LoVo (cell line): Measurements from ENCODE around the gene ANK2.

ENCODE experiments used
- DNase-seq: peaks from one replicate; pipeline ENCODE4 v3.0.0-alpha.2; 2016; ENCODE audit warnings: low spot score

ANK2 gene

DNA sequence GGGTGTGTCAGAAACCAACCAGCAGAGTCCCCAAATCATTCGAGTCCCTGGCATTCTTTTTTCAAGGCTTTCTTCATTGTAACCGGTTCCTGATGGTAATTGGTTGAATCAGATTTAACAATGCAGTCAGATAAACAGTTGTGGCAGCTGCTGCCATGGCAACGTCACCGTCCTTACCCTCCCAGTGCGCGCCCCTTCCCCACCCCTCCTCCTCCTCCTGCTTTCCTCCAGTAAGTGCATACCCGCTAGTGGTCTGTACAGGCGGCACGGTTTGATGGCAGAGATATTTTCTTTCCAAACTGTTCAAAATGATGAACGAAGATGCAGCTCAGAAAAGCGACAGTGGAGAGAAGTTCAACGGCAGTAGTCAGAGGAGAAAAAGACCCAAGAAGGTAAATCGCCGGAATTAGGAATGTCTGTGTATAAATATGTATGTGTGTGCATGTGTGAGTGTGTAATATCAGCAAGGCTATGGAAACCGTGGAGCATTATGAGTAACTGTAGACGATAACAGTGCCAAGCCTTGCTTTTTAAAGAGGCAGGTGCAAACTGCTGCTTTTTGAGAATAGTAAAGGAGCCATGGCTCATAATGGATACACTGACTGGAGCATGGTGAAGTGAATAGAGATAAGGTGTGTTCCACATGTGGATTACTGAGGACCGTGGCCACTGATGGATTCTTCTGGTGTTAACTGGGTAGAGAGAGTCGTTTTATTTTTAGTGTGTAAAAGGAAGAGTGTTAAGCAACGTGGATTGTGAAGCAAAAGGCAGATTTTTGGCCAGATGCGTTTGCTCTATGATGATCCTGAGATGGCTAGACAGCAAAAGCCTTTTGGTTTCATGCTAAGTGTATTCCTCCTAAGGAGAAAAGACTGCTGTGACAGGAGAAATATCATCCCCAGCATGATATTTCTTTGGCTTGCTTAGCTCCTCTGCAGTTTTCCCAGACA is at the start of gene ANK2:
TSS of gene ANK2 (plus strand) at position 233 of the 950 bp plus-strand sequence. CDS start at position 309, 76 bp downstream.
- no peak for DNase-seq

DNA sequence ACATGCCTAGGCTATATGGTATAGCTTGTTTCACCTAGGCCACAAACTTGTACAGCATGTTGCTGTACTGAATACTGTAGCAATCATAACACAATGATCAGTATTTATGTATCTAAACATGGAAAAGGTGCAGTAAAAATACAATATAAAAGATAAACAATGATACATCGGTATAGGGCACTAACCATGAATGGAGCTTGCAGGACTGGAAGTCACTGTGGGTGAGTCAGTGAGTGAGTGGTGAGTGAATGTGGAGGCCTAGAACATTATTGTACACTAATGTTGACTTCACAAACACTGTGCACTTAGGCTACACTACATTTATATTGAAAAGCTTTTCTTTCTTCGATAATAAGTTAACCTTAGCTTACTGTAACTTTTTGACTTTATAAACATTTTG is 45.6 kb upstream of the ANK2 start:
- DNase-seq = no peak

DNA sequence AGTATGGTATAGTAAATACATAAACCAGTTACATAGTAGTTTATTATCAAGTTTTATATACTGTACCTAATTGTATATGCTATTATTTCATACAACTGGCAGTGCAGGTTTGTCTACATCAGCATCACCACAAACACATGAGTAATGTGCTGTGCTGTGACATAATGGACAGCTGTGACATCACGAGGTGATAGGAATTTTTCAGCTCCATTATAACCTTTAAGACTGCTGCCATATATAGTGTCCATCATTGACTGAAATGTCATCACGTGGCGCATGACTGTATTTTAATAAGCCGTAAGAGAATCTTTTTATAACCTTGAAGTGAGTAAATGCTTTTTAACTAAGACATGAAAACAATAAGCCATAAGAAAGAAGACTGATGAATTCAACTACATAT is 44.8 kb upstream of the ANK2 start:
- DNase-seq = no peak

DNA sequence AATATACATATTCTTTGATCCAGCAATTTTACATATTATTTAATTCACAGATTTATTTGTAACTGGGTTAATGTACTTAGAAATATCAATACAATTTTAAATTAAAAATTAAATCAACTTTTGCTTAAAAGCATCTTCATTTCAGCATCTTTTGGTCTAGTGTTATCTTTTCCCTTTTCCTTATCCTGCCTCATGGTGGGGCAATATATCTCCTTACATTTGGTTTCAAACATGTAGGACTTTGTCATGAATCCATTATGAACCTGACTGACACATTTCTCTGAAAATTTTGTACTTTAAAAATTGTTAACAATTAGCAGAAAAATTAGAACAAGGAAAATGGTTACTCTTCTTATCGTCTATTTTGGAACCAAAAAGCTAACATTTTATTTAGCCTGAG is 42.8 kb upstream of the ANK2 start:
- DNase-seq = no peak

DNA sequence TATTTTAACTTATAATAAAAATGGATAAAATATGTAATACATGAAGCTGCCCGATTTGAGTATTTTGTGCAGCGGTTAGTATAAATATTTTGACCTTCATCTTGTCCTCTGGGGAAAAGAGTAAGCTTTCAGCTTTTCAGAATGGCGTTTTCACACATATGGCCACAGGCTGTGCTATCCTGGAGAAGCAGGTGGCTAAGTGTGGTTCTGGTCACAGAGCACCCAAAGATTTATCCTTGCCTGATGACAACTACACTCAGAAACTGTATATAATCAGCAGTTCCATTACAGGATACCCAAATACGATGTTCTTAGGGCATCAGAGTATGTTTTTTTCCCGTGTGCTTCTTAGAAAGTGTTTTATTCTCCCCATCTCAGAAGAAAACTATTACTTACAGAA is 42.3 kb upstream of the ANK2 start:
- no peak for DNase-seq

DNA sequence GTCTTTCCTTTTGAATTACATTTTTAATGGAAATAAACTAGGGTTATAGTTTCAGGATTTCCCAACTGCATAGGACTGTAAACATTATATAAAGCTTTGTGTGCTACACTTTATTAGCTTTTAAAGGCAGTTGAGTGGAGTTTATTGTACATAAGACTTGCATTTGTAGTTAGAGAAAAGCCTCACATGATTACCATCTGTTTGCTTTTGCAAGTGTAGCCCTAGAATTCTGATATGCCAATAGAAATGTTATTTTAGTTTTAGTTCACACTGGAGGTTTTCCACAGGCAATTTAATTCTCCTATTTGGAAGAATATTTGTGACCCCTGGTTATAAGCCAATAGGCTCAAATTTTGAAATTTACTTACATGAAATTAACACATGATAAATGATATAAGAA is 41.3 kb upstream of the ANK2 start:
- DNase-seq = no peak

DNA sequence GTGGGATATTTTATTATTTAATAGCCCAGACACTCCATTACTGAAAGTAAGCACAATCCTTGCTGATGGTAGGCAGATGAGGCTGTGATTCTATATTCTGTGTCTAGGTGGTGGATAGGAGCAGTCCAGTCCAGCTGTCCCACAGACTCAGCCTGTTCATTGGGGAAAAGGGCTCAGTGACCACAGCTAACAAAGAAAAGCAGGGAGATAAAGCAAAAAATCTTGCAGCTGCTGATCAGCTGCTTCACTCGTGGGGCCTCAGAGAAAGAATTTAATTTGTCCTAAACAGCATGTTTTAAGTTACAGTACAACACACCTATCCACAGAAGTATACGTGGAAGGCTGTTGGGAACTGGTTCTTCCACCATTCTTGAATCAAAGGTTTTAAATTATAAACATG is 40.7 kb upstream of the ANK2 start:
- DNase-seq = no peak

DNA sequence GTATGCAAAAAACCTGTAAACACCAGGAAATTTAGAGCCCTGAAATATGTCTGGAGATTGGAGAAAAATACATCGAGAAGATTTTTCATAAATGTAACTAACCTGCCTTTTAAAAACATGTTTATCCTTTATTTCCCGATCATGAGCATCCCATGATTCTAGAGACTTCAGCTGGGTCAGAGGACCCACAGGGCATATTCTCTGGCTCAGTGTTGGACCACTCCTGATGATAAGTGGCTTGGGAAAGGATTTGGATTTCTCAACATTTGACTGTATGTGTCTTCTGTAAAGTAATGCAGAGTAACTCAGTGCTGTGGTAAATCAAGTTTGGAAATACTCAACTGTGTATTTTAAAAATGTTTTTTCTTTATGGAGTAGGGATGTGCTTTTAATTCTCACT is 40.0 kb upstream of the ANK2 start:
- no peak for DNase-seq

DNA sequence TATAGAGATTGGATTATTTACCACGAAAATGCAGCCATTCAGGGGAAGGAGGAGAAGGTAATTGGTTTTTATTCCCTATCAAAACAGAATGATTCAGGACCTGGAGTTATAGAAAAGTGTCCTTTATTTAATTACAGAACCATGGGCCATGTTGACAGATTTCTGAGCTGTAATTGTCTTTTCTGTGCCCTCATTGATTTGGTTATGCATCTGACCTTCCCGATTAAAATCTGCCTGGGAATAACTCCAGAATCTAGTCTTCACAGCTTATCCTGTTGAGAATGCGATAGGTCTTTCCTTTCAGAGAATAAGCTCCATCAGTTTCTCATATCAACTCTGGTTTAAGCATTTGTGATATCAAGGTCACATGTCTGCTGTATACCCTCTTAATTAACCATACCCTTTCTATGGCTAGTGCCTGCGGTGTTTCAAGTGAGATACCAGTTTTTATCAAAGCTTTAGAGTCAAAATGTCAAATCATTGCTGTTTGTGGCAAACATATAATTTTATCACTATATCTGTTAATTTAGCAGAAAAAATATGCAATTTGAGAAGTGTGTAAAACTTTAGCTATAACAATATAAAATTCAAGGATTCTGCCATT is 37.2 kb upstream of the ANK2 start:
- DNase-seq = no peak

DNA sequence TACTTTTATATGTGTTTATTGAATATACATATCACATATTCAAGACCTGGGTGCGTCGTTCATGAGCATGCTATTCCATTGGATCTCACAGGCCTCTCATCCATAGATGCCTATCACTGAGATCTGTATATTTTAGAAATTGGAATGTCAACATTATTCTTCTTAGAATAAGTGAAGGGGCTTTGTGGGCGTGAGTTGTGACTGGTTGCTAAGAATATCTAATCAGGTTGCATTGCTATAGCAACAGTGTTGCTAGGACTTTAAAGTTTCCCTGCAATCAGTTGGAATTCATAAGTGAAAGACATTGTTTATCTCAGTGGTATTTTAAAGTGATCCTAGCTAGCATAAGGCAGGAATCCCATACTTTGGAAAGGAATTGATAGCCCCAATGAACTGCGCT is 36.7 kb upstream of the ANK2 start:
- DNase-seq = no peak

DNA sequence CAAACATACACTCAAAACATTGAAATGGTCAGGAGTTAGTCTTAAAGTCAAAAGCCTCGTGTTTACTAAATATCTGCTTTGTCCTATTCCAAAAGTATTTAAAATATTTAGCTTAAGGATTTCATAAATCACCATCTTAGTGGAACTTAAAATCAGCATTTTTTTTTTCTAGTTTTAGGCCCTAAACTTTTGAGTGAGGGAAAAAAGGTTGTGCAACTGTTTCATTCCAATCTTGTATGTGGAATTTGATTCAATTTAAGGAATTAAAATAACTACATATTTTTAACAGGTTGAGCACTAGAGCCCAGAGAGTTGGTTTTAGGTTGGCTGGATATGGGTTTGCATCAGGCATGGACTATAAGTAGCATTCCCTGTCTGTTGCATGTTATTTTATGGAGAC is 35.7 kb upstream of the ANK2 start:
- DNase-seq = no peak

DNA sequence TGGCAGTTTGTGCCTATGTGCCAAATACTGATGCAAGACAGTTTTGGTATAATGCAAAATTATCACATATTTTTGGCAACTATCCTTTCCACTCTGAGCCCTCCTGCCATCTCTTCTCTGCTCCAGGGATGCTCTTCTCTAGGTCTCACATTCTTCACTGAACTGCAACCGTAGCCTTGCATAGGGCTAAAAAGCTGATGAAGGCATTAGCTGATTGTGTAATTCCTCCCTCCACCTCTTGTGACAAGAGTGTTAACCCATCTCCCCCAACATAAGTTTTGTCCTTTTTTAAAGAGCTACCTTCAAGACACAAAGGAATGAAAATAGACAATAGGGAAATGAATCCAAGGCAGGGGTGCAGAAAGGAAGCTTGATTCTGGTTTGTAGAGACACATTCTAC is 33.1 kb upstream of the ANK2 start:
- DNase-seq = no peak

DNA sequence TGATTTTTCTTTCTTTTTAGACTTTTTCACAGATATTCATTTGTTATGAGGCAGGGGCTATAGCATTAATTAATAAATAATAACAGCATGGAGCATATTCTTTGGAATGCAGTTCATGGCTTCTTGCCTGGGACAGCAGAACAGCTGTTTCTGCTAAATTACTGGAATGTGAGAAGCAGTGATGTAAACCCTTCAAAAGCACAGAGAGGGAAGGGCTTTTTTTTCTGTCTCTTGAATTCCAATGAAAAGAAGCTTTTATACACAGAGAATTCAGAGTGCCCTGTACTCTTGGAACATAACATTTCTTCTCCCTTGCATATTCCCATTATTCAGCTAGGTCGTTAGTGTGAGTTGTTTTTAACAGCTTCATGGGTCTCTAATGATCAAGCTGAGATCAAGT is 28.5 kb upstream of the ANK2 start:
- DNase-seq = no peak

DNA sequence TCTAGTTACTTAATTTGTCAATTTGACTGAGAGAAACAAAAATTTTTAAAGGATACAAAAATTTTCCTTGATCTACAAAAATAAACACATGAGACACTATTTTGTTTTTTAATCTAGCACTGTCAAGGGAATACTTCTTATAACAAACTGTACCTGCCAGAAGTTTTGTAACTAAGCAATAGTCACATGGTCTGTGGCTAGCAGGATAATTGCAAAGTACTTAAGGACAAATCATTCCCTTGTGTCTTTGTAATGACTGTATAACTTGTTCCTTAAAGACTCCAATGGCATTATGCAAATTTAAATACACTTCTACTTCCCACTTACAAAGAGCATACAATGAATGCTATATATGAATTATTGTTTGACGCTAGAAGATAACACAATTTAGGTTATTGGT is 25.1 kb upstream of the ANK2 start:
- no peak for DNase-seq

DNA sequence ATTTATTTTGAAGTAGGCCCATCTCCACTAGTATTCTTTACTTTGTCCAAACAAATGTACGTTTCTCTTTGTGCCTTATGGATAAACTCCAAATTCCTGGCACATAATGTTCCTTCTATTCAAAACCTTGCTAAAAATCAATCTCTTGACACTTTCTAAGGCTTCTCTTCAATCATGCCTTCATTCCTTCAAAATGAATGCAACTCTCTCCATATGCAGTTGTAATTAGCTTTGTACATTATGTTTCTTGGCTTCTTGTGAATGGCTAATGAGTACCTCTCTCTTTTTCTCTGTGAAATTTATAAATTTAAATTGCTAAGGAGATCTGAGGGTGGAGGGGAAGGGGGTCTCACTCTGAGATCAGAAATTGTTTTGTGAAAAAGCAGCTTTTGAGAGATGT is 24.0 kb upstream of the ANK2 start:
- no peak for DNase-seq

DNA sequence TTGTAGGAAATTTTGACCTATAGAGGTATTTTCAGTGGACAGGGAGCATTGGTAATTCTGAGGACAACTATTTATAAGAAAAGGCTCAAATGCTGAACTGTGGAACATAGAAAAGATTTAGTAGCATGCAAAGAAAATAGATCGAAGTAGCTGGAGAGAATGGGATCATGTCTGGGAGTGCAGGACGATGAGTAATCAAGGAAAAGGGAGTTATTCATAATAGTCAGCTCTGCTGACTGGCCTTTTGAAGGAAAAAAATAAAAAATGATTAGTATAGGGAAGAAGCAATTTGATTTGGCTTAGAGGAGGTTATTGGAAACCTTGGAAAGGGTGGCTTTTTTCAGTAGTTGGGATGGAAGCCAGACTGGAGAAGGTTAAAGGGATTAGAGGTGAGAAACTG is 22.9 kb upstream of the ANK2 start:
- no peak for DNase-seq

DNA sequence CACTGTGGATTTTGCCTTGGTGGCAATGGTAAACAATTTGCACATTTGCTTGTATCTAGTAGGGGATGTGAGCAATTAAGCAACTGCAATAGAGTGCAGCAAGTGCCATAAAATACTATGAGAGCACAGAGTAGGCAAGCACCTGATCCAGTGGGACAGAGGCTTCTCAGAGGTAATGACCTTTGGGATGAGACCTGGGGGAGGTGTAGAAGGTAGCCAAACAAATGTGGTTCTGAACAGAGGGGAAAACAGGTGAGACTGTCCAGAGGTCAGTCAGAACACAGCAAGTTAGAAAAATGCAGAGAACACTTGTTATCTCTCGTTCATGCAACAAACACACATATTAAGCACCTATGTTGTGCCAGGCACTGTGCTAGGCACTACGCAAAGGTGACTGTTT is 21.4 kb upstream of the ANK2 start:
- no peak for DNase-seq

DNA sequence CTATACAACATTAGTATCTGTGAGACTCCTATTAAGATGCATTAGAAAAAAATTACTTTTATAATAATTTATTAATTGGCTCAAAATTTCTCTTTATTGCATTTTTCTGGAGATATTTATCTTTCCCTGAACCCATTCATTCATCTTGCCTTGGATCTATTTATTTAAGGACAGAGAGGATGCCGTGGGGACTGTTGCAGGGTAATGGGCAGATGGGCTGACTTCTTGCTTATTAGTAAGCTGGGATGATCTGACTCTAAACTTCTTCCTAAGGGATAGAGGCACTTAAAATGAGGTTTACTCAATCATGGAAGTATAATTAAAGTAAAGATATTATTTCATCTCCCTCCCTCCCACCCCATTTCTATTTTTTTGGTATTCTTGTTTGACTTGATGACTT is 18.2 kb upstream of the ANK2 start:
- DNase-seq = no peak

DNA sequence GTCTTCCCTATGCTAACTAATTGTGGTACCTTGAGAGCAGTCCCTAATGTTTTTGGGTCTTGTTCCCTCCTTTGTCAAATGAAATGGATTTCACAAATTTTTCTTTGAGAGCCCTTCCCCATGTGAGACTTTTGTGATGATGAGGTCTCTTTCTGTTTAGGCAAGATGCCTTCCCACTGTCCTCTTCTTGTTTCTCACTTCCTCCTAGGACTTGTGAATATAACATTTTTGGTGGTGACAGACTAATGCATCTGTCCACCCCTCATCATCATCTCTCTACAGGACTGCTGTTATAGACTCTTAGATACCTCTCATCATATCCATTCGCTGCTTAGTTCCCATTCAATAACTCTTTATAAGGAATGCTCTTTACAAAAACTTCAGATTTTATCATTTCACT is 8.7 kb upstream of the ANK2 start:
- DNase-seq = no peak

DNA sequence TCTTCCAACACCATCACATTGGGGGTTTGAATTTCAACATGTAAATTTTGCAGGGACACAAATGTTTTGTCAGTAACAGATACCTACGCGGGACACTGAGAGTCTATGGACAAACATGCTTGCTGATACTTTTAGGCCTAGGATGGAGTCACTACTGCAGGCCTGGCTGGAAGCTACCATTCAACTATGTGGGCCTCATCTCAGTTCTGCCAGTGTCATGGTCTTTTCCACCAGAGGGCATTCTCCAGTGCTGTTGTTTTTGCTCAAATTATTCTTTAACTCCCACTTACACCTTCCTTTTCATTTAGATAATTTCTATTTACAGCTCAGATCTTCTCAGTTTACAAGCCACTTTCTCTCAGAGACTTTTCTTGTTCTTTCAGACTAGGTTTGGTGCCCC is 7.0 kb upstream of the ANK2 start:
- DNase-seq = no peak

DNA sequence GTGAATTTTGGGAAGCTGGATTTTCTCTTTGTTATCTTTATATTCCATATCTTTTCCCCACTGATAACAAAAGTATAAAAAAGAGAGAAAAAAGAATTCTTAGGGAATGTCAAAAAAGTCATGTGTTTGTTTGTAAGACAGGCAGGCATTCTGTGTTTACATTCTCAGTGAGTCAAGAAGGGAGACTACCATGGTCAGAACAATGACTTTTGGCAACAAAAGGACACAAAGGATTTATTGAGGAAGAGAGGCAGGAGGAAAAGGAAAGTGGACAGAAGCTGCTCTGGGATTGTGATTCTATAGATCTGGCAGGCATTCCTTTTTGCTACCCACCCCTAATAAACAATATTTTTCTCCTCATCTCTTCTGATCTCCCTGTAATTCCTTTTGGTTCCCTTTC is 5.9 kb upstream of the ANK2 start:
- no peak for DNase-seq

DNA sequence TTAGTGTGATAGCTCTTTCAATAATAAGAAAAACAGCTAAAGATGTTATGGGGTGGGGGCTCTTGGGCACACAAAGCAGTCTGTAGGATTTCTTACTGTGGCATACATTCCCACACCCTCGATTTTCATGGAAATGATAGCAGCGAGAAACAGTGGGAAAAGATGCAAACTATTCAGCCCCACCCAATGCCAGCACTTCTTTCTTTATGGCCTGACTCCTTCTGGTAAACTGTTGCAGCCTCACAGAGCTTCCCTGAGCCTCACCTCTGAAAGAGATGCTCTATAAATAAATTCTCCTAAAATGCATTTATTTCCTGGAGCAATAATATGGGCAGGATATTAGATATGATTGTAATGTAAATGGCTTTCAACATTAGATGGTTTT is 910 bp downstream of the ANK2 start:
- DNase-seq = no peak

DNA sequence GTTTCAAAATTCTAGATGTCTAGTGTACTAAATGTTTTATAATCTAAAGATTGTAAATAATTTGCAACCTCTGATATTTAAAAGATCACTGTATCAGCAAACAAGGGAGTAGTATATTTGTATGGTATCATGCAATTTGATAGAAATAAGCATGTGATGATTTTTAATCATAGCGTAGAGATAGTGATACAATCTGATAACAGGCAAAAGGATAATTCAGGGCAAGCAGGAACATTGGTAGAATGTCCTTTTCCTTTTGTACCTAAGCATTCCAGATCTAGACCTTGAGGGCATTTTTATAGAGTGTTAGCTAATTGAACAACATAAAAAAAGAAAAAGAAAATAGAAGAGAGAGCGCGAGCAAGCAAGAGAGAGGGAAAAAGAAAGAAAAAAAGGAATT is 1.4 kb downstream of the ANK2 start:
- no peak for DNase-seq

DNA sequence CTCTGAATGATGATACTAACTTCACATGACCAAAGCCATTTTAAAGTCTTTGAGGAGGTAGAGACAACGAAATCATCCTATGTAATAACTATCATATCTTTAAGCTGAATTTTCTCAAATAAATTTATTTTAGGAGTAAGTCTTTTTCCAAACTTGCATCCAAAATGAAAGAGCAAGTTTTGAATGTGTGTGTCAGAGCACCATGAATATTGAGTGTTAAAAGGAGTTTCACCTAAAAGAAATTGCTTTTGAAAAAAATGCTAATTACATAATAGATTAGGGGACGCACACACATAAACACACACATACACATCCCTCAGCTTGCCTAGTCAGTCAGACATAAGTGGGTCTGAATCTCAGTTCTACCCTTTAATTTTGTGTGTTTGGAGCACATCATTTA is 1.9 kb downstream of the ANK2 start:
- no peak for DNase-seq
